Fibroblast of skin of abdomen (primary cell): ENCODE results near the gene IGSF5. TPM values are rescaled to one million over a fixed set of nuclear protein-coding genes. Genes with fewer than 3 reads are reported as not detected.
"Not testable (repeated sequence)": the region's sequence is repeated elsewhere in the genome, so short reads cannot be mapped to it uniquely, and the experiment has no call there.

Experiments used
- DNase-seq: peaks from one replicate; pipeline ENCODE4 v3.0.0-alpha.2; 2013
- polyA plus RNA-seq, 2 experiments: library from polyadenylated mRNA; unstranded; fragments of 120-200 nt; gene quantifications; one replicate each; pipeline ENCODE4 v1.2.1, GENCODE V29; 2013; ENCODE audit not compliant: insufficient read length in 2 of 2

IGSF5 gene
- polyA plus RNA-seq (2013, experiment 1 of 2; ENCODE audit: insufficient read length), result 0.64 TPM
- 0.55 TPM for polyA plus RNA-seq (2013, experiment 2 of 2; ENCODE audit: insufficient read length)

DNA sequence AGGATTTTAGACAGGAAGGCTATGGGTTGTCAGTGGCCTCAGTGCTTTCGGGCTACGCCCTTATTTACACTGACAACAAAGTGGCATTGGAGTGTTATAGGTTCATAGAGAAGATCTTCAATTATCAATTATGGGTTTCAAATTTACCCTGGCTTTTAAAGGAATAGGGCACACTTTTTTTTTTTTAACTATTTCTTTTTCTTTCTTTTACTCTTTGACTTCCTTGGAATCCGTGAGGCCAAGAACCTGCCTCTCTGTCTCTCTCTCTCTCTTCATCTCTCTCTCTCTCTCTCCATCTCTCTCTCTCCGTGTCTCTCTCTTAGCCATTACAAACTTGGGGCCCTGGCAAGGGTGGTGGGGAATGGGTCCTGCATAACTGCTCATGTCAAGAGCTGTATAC is at the start of gene IGSF5:
Gene IGSF5, plus strand, starts transcription at position 301 of the 400 bp plus-strand sequence. CDS start 327 bp downstream, outside the sequence.
- DNase-seq, result not testable (repeated sequence)

DNA sequence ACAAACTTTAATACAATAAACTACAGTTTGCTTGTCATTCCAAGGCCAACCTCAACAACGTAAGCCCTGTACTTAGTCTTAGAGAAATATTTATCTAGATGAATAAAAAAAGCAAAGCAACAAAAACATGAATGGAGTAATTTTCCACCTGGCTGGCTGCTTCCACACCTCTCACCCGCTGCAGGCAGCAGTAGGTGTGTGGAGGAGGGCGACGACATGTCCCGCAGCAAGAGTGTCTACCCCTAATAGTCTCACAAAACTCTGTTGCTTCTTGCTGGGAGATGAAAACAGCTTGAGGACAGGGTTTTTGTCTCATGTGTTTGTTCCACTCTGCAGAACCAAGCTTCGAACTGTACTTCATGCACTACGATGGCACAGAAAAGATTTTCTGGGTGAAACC is 48.8 kb upstream of the IGSF5 start:
- DNase-seq, result no peak

DNA sequence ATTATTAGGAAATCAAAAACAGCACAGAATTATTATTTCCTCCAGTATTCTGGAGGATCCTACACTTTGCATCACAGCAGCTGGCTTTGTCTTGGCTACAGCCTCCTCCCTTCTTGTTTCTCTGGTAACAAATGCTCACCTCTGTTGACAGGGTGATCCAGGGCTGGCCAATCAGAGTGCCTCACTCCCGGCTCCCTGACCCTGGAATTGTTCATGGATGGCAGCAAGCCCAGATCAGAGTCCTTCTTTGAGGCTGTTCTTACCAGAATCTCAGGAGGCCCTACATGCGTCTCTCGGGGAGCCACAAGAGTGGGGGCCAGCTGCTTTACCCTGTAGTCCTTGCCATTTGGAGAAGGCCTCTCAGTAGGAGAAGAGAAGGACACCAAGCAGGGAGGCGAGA is 48.4 kb upstream of the IGSF5 start:
- no peak for DNase-seq

DNA sequence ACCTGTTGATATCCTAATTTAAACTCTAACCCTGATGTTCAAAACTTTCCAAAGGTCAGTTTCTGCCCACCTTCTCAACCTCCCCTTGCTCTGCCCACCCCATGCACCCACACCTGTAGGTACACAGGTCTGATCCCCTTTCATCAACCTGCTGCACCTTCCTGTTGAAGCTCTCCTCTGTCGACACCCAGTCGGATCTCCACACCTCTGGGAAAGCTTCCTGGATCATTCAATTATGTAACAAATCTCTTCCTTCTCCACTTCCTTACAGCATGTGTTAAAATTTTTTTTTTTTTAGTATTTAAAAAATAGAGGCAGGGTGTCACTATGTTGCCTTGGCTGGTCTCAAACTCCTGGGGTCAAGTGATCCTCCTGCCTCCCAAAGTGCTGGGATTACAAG is 44.7 kb upstream of the IGSF5 start:
- DNase-seq, result no peak

- DNase-seq, result no peak
These were observed 41.4 kb upstream of the IGSF5 start for GRCh38 chr21:39703578-39703977.

GRCh38 chr21:39705849-39706248 is 39.1 kb upstream of the IGSF5 start:
- DNase-seq, result peak; percentile 17

DNA sequence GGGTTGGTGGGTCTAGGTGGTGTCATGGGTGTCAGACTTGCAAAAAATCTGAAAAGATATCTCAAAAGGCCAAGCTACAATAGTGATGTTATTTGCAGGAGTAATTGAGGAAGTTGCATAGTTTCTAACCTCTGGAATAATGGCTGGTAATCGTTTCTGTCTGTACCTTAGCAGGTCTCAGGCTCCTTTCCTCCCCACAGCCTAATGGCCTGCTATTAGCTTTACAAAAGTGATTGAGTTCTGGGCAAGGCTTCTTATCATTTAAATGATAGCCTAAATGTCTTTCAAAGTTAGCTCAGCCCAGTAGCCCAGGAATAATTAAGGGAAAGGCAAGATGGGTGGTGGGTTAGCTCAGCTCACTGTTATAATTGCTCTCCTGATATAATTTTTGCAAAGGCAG is 37.7 kb upstream of the IGSF5 start:
- DNase-seq, result no peak

GRCh38 chr21:39710866-39711265 is 34.1 kb upstream of the IGSF5 start:
- no peak for DNase-seq

- no peak for DNase-seq
These were observed 32.7 kb upstream of the IGSF5 start for GRCh38 chr21:39712273-39712672.

GRCh38 chr21:39712976-39713375 is 32.0 kb upstream of the IGSF5 start:
- DNase-seq, result no peak

DNA sequence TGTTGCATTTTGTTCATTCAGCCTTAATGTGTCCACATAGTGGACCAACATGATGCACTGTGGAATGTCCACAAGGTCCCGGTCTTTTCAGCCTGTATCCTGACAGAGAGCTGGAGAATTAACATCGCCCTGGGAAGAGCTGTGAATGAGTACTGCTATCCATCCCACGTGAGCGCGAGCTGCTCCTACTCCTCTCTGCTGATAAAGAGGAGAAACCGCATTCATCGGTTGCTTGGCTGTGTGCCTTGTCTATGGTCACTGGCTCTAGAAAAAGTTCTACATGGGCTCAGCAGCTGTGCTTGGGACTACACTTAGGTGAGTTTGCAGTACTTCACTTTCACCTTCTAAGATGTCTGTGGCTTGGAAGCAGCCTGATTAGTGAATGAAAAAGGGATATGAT is 31.1 kb upstream of the IGSF5 start:
- DNase-seq, result no peak

GRCh38 chr21:39714331-39714730 is 30.7 kb upstream of the IGSF5 start:
- no peak for DNase-seq

- peak; percentile 28 for DNase-seq
These were observed 29.1 kb upstream of the IGSF5 start for GRCh38 chr21:39715804-39716397.

- no peak for DNase-seq
These were observed 24.7 kb upstream of the IGSF5 start for GRCh38 chr21:39720126-39720778.

DNA sequence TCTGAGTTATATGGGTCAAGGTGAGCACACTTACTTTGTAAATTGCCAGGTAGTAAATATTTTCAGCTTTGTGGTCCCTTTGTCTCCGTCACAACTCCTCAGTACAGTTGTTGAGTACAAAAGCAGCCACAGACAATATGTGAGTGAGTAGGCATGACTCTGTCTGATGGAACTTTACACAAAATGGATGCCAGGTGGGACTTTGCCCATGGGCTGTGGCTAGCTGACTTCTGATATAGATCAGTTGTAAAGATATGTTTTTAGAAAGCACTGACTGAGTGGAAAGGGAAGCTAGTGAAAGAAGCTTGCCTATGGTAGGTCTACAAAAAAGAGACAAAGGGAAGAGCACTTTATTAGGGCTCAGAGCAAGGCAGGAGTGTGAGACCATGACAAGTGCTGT is 23.1 kb upstream of the IGSF5 start:
- no peak for DNase-seq

- DNase-seq, result no peak
These were observed 20.0 kb upstream of the IGSF5 start for GRCh38 chr21:39724944-39725343.

DNA sequence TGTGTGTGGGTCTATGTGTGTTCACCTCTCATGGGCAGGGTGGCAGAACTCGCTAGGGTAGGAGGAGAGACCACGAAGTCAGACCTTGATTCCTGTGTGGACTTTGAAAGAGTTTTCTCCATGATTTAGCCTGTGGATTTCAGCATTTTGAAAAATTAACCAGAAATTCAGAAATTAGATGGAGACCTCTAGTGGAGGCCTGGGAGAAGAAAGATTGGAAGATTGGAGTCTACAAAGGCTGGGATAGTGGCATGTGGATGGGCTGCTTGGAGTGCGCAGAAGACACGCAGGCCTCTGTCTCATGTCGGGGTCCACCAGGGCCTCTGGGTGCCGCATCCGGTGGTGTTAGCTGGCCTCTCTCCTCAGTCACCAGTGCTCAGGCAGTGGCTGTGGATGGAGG is 18.9 kb upstream of the IGSF5 start:
- no peak for DNase-seq

- DNase-seq, result no peak
These were observed 17.4 kb upstream of the IGSF5 start for GRCh38 chr21:39727401-39728120.

- DNase-seq, result no peak
These were observed 16.6 kb upstream of the IGSF5 start for GRCh38 chr21:39728341-39728740.

GRCh38 chr21:39730418-39731157 is 14.4 kb upstream of the IGSF5 start:
- DNase-seq, result no peak

DNA sequence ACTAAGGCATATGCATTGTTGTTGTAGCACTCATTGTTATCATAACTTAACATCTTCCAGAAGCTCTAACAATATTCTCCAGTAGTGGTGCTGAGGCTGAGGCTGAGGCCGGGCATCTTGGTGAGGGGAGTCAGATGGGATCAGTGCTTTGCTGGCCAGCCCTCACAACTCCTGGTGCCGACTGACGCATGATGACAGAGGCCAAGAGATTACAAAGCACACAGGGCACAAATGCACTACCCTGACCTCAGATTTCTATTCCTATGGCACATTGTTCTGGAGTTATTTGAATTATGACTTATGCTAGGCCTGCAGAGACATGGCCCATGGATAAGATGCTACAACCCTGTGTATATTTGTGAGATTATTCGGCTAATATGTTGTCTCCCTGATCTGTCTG is 8.3 kb upstream of the IGSF5 start:
- no peak for DNase-seq

DNA sequence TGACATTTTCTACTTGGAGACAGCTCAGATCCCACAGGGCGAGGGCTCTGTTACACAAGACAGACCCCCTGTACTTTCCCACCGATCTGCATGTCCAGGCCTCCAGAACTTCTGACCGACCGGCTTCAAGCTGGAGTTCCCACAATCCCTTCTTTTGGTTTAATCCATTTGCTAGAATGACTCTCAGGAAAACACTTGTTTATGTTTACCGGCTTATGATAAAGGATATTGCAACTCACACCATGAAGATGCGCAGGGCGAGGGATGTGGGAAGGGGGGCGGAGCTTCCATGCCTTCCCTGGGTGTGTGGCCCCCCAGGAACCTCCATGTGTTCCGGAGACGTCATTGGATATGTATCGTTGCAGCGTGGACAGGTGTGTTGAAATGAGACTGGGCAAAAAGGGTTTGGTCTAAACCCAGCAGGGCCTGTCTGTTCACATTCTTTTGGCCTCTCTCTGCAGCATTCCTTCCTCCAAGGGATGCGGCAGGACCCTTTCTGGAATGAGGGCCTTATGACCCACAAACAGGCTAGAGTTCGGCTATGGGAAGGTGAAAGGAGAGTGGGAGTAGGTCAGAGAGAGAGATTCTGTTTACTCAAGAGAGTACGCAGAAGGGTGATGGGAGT is 7.5 kb upstream of the IGSF5 start:
- no peak for DNase-seq

GRCh38 chr21:39738566-39738965 is 6.4 kb upstream of the IGSF5 start:
- no peak for DNase-seq
